Left renal pelvis (tissue), 4 donors: ENCODE results near the gene RAB3B. TPM values are rescaled to one million over a fixed set of nuclear protein-coding genes. Genes with fewer than 3 reads are reported as not detected.

Experiments
- DNase-seq, 4 donors: peaks; one replicate each; pipeline ENCODE4 v3.0.0-alpha.2; 2013; ENCODE audit warnings: low read depth in 4 of 4, low spot score in 3 of 4
- polyA plus RNA-seq, 4 donors: library from polyadenylated mRNA; unstranded; fragments of 120-200 nt; gene quantifications; one replicate each; pipeline ENCODE4 v1.2.1, GENCODE V29; 2013; ENCODE audit not compliant: insufficient read length in 4 of 4

The RAB3B gene
- polyA plus RNA-seq, 4 donors = 1.6 to 5.8 (median 5.0) TPM

DNA sequence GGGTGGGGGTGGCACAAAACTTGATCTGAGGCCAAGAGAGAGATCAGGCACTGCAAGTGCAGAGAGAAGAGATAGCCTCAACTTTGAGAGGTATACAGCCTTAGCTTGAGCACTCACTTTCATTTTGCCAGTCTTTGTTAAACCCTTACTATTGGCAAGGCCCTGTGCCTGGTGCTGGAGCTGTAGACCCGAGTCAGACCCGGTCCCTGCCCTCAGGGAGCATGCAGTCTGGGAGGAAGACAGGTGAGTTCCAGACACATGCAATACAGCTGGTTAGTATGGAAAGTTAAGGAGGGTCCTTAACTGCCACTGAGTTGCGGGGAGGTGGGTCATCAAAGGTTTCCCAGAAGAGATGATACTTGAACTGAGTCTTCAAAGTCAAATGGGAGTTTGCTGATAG is 31.7 kb downstream of the RAB3B start:
- no peak for DNase-seq

DNA sequence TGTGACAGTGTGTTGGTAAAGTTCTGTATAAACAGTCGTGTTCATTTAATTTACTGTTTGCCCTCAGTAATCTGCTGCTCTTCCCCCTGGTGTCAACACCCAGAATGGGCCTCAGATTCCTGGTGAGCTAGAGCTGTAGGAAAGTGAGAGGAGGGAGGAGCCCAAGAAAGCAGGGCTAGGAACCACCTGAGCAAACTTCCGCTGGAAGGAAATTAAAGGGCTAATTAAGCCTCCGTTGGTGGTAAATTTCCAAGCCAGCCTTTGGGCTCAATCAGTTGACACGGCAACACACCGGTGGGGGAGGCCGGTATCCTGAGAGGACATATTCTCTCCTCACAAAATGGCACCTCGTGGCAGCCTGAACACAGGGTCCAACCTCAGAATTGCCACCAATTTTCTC is 32.9 kb downstream of the RAB3B start:
- no peak for DNase-seq

- no peak for DNase-seq
These were observed 33.7 kb downstream of the RAB3B start for GRCh38 chr1:51956528-51957509.

- no peak for DNase-seq
These were observed 34.5 kb downstream of the RAB3B start for GRCh38 chr1:51955797-51956527.

DNA sequence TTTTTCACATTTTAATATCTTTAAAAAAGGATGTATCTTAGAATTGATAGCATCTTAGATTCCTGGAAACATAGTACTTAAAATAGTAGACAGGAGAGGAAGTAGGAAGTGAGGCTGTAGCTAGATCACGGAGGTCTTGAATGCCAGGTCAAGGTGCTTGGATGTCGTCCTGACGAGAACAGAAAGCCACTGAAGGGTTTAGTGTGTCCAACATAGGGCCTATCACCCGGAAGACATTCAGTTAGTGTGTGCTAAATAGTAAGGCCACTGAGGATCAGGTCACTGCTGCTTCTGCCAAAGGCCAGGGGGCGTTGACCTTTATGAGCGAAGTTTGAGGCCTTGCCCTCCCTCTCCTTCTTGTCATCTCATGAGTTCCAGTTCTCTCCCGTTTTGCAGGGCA is 35.7 kb downstream of the RAB3B start:
- DNase-seq = no peak

- no peak for DNase-seq
These were observed 37.4 kb downstream of the RAB3B start for GRCh38 chr1:51953079-51953478.

DNA sequence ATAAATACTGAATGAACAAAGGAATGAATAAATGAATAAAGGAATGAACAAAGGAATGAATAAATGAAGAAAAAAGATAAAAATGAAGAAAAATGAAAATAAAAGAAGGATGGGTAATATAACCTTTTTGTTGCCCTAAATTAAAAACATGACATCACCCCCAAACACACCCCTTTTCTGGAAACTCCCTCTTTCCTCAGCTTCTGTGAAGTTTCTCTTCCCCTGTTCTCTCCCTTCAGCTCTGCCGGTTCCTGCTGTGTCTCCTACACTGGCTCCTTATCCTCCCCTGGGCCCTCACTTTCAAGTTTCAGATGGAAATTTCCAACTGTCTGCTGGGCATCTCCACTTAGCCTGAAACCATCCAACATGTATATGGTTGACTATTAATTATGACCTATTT is 37.9 kb downstream of the RAB3B start:
- DNase-seq = no peak

GRCh38 chr1:51950701-51951100 is 39.8 kb downstream of the RAB3B start:
- no peak for DNase-seq

DNA sequence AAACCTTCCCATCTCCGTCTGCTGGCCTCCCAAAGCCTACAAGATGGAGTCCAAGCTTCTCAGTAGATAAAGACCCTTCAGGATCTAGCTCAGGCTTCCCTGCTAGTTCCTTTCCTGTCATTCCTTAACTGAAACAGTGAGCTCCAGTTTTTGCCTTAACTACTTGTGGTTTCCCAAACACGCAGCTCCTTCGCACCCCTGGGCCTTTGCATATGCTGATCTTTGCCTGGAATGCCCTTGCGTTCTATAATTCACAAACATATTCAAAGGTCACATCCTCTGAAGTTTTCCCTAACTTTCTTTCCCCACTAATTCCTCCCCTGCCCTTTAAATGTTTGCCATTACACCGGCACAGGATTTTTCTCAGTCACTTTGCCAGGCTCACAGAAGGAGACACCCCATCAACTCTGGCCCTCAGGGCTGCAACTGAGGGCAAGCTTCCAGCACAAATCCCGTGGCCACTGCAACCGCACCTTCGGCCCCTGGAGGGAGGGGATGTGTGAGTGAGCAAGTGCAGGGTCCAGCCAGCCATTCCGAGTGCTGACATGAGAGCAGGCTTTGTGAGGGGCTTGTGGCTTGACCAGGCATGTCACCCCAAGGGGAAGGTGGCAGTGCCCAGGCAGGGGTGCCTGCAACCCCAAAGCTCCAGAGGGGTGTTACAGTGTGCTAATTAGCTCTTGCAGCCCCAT is 41.3 kb downstream of the RAB3B start:
- DNase-seq = no peak

- no peak for DNase-seq
These were observed 42.0 kb downstream of the RAB3B start for GRCh38 chr1:51948491-51948915.

- DNase-seq = no peak
These were observed 44.2 kb downstream of the RAB3B start for GRCh38 chr1:51946300-51946699.

GRCh38 chr1:51945591-51945990 is 44.9 kb downstream of the RAB3B start:
- DNase-seq = no peak

GRCh38 chr1:51942281-51942680 is 48.2 kb downstream of the RAB3B start:
- no peak for DNase-seq

GRCh38 chr1:51941528-51941927 is 49.0 kb downstream of the RAB3B start:
- DNase-seq = no peak

DNA sequence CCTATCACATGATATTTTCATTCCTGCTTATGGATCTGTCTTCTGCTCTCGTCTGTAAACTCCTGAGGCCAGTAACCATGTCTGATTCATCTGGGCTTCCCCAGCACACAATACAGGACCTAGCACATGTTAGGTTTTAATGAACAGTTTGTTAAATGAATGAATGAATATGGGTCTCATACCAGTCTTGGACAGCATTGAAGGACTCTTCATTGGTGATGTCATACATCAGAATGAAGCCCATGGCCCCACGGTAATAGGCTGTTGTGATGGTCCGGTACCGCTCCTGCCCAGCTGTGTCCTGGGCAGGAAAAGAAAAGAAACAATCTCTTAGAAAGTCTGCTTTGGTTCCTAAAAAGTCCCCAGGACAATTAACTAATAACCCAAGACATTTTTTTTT is 53.4 kb downstream of the RAB3B start:
- DNase-seq = no peak

GRCh38 chr1:51936531-51936930 is 54.0 kb downstream of the RAB3B start:
- no peak for DNase-seq

DNA sequence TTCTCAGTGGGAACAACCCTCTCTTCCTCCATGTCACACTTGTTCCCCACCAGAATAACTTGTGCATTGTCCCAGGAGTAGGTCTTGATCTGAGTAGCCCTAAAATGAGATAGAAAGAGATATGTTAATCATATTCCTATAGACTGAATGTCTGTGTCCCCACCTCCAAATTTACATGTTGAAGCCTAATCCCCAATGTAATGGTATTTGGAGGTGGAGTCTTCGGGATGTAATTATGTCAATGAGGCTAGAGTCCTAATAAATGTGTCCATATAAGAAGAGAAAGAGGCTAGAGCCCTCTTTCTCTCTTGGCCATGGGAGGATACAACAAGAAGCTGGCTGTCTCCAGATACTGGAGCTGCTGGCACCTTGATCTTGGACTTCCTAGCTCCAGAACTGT is 57.2 kb downstream of the RAB3B start:
- DNase-seq = no peak

GRCh38 chr1:51930329-51930728 is 60.2 kb downstream of the RAB3B start:
- no peak for DNase-seq

- DNase-seq = no peak
These were observed 61.6 kb downstream of the RAB3B start for GRCh38 chr1:51928896-51929295.

DNA sequence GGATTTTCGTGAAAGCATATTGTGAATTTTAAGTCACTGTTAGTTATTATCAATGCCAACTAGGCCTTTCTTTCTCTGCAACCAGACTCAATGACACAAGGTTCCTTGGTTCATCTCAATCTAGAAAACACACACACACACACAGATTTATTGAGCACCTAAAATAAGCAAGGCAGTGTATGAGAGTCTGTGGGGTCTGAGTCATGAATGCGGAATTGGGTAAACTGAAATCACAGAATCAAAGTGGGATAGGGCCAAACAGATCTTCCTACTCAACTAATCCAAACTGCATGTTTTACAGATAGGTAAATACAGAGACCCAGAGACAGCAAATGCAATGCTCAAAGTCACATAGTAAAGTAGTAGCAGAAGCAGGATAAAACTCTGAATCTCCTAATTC is 63.5 kb downstream of the RAB3B start:
- no peak for DNase-seq

DNA sequence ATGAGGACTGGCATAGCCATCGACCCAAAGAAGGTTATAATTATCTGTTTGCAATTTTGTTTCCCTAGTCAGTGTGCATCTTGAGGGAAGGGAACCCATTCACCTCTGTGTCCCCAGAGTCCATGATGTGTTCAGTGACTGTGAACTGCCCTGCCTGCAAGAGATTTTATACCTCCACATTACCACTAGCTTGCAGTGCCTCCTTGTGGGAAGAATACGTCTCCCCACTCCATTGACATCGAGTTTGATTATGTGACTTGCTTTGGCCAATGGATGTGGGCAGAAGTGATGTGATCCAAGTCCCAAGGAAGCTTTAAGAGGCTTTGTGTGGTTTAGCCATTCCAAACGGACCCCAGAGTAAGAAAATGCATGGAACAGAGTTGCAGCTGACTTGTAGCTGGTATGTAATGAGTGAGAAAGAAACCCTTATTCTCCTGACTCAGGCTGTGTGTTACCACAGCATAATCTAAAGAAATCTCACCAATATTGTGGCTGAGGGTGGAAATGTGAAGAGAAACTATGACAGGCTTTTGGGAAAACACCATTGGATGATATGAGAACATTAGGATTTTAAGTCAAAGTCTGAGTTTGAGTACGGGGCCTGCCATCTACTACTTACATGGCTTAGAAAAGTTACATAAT is 64.2 kb downstream of the RAB3B start:
- no peak for DNase-seq
